Epithelial cell of alveolus of lung (primary cell): ENCODE results near the gene TMEM52. TPM values are rescaled to one million over a fixed set of nuclear protein-coding genes. Genes with fewer than 3 reads are reported as not detected.

ENCODE experiments used
- total RNA-seq: library from RNA; depleted of rRNA; stranded (reverse); fragments of >200 nt; gene quantifications from 2 replicates; pipeline ENCODE4 v1.2.1, GENCODE V29; 2015

TMEM52 gene
- 0.65 and 4.5 TPM in 2 replicates for total RNA-seq

GRCh38 chr1:1918901-1919303 lies at the start of gene TMEM52:
TSS of gene TMEM52 (minus strand) at chr1:1919279. CDS start at chr1:1919265, 14 bp downstream.

DNA sequence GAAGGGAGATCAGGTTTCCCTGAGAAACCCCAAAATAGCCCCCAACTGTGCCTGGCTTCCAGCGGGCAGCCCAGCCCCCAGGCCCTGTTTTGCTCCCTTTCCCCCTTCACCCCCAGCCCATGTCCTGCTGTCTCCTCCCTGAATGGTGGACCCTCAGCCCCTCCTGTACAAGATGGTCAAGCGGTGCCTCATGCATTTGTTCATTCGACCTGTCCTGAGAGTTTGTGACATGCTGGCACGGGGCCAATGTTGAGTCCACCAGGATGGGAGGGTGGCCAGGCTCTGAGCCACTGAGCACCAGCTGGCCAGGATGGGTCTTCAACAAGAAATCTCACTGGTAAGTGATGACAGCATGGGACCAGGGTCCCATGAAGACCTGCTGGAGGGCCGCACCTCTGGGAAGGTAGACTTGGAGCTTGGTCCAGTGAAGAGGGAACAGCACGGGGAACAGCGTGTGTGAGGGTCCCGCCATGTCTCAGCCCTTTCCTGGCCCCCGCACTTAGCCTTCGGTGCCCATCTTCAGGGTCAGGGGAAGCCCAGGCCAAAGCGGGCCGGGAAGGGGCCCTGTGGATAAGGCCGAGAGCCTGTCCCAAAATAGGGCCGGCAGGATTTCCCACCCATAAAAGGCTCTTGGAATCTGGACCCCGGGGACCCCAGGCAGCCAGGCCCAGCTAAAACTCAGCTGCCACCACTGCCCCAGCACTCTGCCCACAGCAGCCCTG lies 3.9 kb downstream of the TMEM52 start, which contains the start of gene CALML6:
Gene CALML6, plus strand, starts transcription at position 290 of the 722 bp plus-strand sequence. Its CDS starts 21 bp downstream, at position 311.

GRCh38 chr1:1890506-1891348 lies 28.4 kb downstream of the TMEM52 start, which contains the start of gene GNB1:
TSS of gene GNB1 (minus strand) at chr1:1891087. CDS start at chr1:1825453, 65,634 bp downstream.

Other genes starting within 250 kb of the TMEM52 start
- gene SLC35E2B, start 226.5 kb downstream of the TMEM52 start, total RNA-seq = 34.1 and 59.7 TPM in 2 replicates
- gene CDK11A, start 194.9 kb downstream of the TMEM52 start, total RNA-seq = 5.2 and 17.6 TPM in 2 replicates
- 38.8 and 45.2 TPM in 2 replicates for gene NADK, start 140.8 kb downstream of the TMEM52 start, total RNA-seq
- 140 and 180 TPM in 2 replicates for gene GNB1, start 28.2 kb downstream of the TMEM52 start, total RNA-seq
- gene CALML6, start 4.0 kb downstream of the TMEM52 start, total RNA-seq = not detected in 2 replicates
- not detected in 2 replicates for gene CFAP74, start 84.5 kb upstream of the TMEM52 start, total RNA-seq
- gene GABRD, start 100.1 kb upstream of the TMEM52 start, total RNA-seq = not detected in 2 replicates
- gene PRKCZ, start 131.1 kb upstream of the TMEM52 start, total RNA-seq = 0.64 and 3.2 TPM in 2 replicates